ENCODE results near the gene DLGAP4. TPM values are rescaled to one million over a fixed set of nuclear protein-coding genes. Genes with fewer than 3 reads are reported as not detected.

Gene DLGAP4
- total RNA-seq, 4 donors from 2014 or later = 38.6 to 193 (median 80.5) TPM

- Histone ChIP-seq H3K27me3 (no peaks in the 10 kb centered on the region), H3K4me1 (no peaks in the 10 kb centered on the region), H3K27ac (no peak overlapping the region), H3K4me3 (no peak overlapping the region), H3K9me3 (no peaks in the 10 kb centered on the region), H3K36me3 (no peaks in the 10 kb centered on the region)
- no peak for TF ChIP-seq CTCF (IDR thresholded peaks at IDR 0.05)
- TF ChIP-seq POLR2A (IDR thresholded peaks at IDR 0.05) = no peak
- intact Hi-C loops (cut with DNase I; ENCODE audit: low total_unique reads) = no loop called here
- no peak for DNase-seq
Observed at GRCh38 chr20:36362978-36363713, 57.0 kb downstream of the DLGAP4 start.

DNA sequence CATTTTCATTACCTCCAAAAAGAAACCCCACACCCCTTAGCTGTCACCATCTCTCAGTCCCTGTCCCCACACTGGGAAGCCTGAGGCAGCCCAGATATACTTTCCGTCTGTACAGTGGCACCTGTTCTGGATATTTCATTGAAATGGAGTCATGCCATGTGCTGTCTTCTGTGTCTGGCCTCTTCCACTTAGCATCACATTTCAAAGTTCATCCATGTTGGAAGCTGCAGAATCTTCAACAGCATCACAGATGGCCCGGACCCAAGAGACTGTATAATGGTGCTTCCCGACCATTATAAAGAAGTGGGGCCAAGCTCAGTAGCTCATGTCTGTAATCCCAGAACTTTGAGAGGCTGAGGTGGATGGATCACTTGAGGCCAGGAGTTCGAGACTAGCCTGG lies 58.4 kb downstream of the DLGAP4 start:
- Histone ChIP-seq H3K36me3 (no peaks in the 10 kb centered on the region), H3K4me1 (no peaks in the 10 kb centered on the region), H3K27ac (no peak overlapping the region), H3K4me3 (no peak overlapping the region), H3K9me3 (no peaks in the 10 kb centered on the region), H3K27me3 (no peaks in the 10 kb centered on the region)
- intact Hi-C loops (cut with DNase I; ENCODE audit: low total_unique reads) = no loop called here
- TF ChIP-seq POLR2A (IDR thresholded peaks at IDR 0.05) (no peak), CTCF (IDR thresholded peaks at IDR 0.05) (no peak)
- no peak for DNase-seq

- H3K9me3 ChIP-seq = no peaks in the 10 kb centered on the region
- TF ChIP-seq CTCF (IDR thresholded peaks at IDR 0.05) (no peak), POLR2A (IDR thresholded peaks at IDR 0.05) (no peak)
- no peak overlapping the region for H3K27ac ChIP-seq
- no peaks in the 10 kb centered on the region for H3K36me3 ChIP-seq
- no peak overlapping the region for H3K4me3 ChIP-seq
- no peaks in the 10 kb centered on the region for H3K27me3 ChIP-seq
- intact Hi-C loops (cut with DNase I; ENCODE audit: low total_unique reads) = no loop called here
- no peaks in the 10 kb centered on the region for H3K4me1 ChIP-seq
- no peak for DNase-seq
Observed at GRCh38 chr20:36366623-36367369, 60.7 kb downstream of the DLGAP4 start.

DNA sequence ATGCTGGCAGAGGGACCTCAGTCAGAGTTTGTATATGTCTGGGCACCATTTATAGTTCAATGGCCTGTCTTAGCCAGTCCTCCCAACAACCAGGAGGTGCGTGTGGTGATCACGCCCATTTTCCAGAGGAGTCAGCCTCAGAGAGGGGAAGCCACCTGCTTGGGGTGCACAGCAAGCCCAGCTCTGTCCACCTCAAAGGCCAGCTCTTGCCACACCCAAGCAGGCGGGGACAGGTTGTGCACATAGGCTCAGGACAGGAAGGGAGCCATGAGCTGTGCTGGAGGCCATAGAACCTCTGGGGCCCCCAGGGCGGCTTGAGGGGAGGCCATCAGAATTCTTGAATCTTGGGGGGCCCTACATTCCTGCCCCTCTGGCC lies 61.2 kb downstream of the DLGAP4 start:
- no peak overlapping the region for H3K27ac ChIP-seq
- H3K9me3 ChIP-seq = no peaks in the 10 kb centered on the region
- no peaks in the 10 kb centered on the region for H3K36me3 ChIP-seq
- H3K4me1 ChIP-seq = no peaks in the 10 kb centered on the region
- intact Hi-C loops (cut with DNase I; ENCODE audit: low total_unique reads) = no loop called here
- no peak overlapping the region for H3K4me3 ChIP-seq
- no peak for DNase-seq
- TF ChIP-seq CTCF (IDR thresholded peaks at IDR 0.05) (no peak), POLR2A (IDR thresholded peaks at IDR 0.05) (no peak)
- no peaks in the 10 kb centered on the region for H3K27me3 ChIP-seq
